Ovary (tissue), 9 donors: ENCODE results near the gene PSME3. TPM values are rescaled to one million over a fixed set of nuclear protein-coding genes. Genes with fewer than 3 reads are reported as not detected.

ENCODE experiments used
- DNase-seq, 5 donors: peaks; one replicate each; pipeline ENCODE4 v3.0.0-alpha.2; 2019 to 2020
- H3K27ac ChIP-seq, 2 donors: fragments of 200-600 bp; one replicate each; pipeline versions ENCODE4 v1.5.1 to v1.8.0; 2019 to 2022
- H3K27me3 ChIP-seq: fragments of 200-600 bp; one replicate; pipeline ENCODE4 v1.8.0; 2022
- H3K36me3 ChIP-seq: fragments of 200-600 bp; sonication (generic); one replicate; pipeline ENCODE4 v1.5.1; 2019
- H3K4me1 ChIP-seq: one replicate; pipeline ENCODE4 v1.8.1; 2013; ENCODE audit warnings: mild to moderate bottlenecking, moderate library complexity; ENCODE audit not compliant: insufficient read depth
- H3K4me3 ChIP-seq: fragments of 200-600 bp; sonication (generic); one replicate; pipeline ENCODE4 v1.5.1; 2017
- H3K9me3 ChIP-seq, 2 donors: fragments of 200-600 bp in 1 of 2; sonication (generic) in 1 of 2; one replicate each; pipeline versions ENCODE4 v1.5.1 to v1.8.1; 2013 to 2019; ENCODE audit warnings: mild to moderate bottlenecking in 1 of 2, moderate library complexity in 1 of 2
- CTCF ChIP-seq, 3 donors: fragments of 450-650 bp in 2 of 3; fragments of 200-600 bp in 1 of 3; IDR thresholded peaks; one replicate each; pipeline versions ENCODE4 v1.5.1 to v1.8.0; 2016 to 2022; ENCODE audit warnings: antibody characterized with exemption in 3 of 3, mild to moderate bottlenecking in 1 of 3
- EP300 ChIP-seq: sonication (generic); formaldehyde crosslinking; IDR thresholded peaks from one replicate; pipeline ENCODE4 v1.6.1; 2017; ENCODE audit warnings: antibody characterized with exemption
- POLR2A ChIP-seq: fragments of 450-650 bp; IDR thresholded peaks from one replicate; pipeline ENCODE4 v1.6.1; 2017; ENCODE audit warnings: antibody characterized with exemption, mild to moderate bottlenecking, moderate library complexity
- WGBS, 3 donors: extraction: QIAGEN DNeasy Blood & Tissue Kit in 1 of 3; methylation state at CpG; one replicate each; pipeline versions ENCODE4 v1.1.5 to v1.1.7; 2013 to 2017; 5-methylcytosine and 5-hydroxymethylcytosine counted together
- intact Hi-C, 4 donors: fragments of 100-400 bp; cut with DNase I; formaldehyde crosslinking; loops; one replicate each; pipeline versions ENCODE4 v1.11.0 to v1.15.1; 2022 to 2023
- polyA plus RNA-seq, 2 donors: library from polyadenylated mRNA; stranded (reverse); fragments of 200-250 nt in 1 of 2; fragments of 350-450 nt in 1 of 2; fragmentation: Illumina TruSeq in 1 of 2; extraction: RNeasy Lipid Tissue Mini Kit (QIAGEN cat#74804) in 1 of 2; gene quantifications; one replicate each; pipeline ENCODE4 v1.2.3, GENCODE V29; 2013 to 2014
- total RNA-seq, 7 donors: library from RNA; depleted of rRNA in 2 of 7; stranded (reverse); fragments of >200 nt in 2 of 7; fragmentation: NEBNext Ultra II Directional in 3 of 7; extraction: Animal tissue kit (Norgen Biotek cat#: 25700) in 3 of 7; gene quantifications; one replicate each; pipeline versions ENCODE4 v1.1.0 to v1.2.4, GENCODE V29; 2016 to 2023
- donor health status: DM: no; HTN: no; CAD: no; lungs with moderate emphysema.
- donor health status: DM: no; HTN: no; CAD: no.
- donor health status: Bipolar disorder and iron deficiency.
- donor health status: DM: yes; HTN: yes; CAD: no.
- donor health status: DM: no; HTN: no; CAD: no.
- donor health status: DM: yes; HTN: yes; CAD: no.

The PSME3 gene
- total and polyA plus RNA-seq, 9 donors: 28.6 to 118 (median 61.9) TPM

DNA sequence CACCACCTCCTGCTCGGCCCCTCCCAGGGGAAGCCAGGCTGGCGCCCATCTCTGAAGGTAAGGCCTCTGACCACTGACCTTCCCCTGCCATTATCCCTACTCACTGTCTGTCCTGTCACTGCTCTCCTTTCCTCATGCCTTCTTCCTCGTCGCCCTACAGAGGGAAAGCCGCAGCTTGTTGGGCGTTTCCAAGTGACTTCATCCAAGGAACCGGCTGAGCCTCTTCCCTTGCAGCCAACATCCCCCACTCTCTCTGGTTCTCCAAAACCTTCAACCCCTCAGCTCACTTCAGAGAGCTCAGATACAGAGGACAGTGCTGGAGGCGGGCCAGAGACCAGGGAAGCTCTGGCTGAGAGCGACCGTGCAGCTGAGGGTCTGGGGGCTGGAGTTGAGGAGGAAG lies 37.7 kb upstream of the PSME3 start:
- no peaks in the 10 kb centered on the region for H3K36me3 ChIP-seq
- H3K27ac ChIP-seq: no peak overlapping the region
- WGBS, 3 donors: 79 to 83% (median 79%) methylated on average over 10 of the region's 10 CpGs

DNA sequence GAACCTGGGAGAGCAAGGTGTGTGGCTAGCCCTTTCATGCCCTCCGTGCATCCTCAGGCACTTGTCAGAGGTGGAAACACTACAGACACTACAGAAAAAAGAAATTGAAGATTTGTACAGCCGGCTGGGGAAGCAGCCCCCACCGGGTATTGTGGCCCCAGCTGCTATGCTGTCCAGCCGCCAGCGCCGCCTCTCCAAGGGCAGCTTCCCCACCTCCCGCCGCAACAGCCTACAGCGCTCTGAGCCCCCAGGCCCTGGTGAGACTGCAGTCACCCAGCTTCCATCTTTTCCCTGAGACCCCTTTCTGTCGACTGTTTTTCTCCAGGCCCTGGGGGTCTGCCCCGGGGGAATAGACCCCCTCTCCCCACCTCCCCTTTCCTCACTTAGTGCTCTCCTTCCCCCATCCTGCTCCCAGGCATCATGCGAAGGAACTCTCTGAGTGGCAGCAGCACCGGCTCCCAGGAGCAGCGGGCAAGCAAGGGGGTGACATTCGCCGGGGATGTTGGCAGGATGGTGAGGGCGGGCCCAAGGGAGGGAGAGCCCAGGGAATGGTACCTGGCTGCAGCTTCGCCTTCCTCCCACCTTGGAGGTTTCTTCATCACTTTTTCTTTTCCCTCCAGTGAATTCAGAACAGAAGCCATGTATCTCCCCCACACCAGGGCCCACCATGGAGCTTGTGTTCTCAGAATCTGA lies 37.0 kb upstream of the PSME3 start:
- H3K4me3 ChIP-seq: no peak overlapping the region
- H3K4me1 ChIP-seq: peaks cover 10% of the 10 kb centered on the region
- H3K27ac ChIP-seq: no peak overlapping the region
- TF ChIP-seq POLR2A: no peak
- TF ChIP-seq EP300: no peak
- TF ChIP-seq CTCF (IDR thresholded peaks at IDR 0.05): no peak
- H3K9me3 ChIP-seq: no peaks in the 10 kb centered on the region
- intact Hi-C loops: no loop called here
- 85 to 91% (median 91%) methylated on average over 18 of the region's 18 CpGs for WGBS, 3 donors
- no peak for DNase-seq
- no peaks in the 10 kb centered on the region for H3K27me3 ChIP-seq
- no peaks in the 10 kb centered on the region for H3K36me3 ChIP-seq

More for the DNA sequence above, 37.7 kb upstream of the PSME3 start:
- Histone ChIP-seq H3K4me3 (no peak overlapping the region), H3K4me1 (peaks cover 10% of the 10 kb centered on the region), H3K27me3 (no peaks in the 10 kb centered on the region), H3K9me3 (no peaks in the 10 kb centered on the region)
- TF ChIP-seq POLR2A (no peak), EP300 (no peak), CTCF (IDR thresholded peaks at IDR 0.05) (no peak)
- intact Hi-C loops: no loop called here
- no peak for DNase-seq

GRCh38 chr17:42797067-42798007 lies 35.9 kb upstream of the PSME3 start:
- intact Hi-C loops: no loop called here

More at GRCh38 chr17:42797067-42798007, 35.9 kb upstream of the PSME3 start:
- 72 to 78% (median 75%) methylated on average over 10 of the region's 10 CpGs for WGBS, 3 donors
- H3K9me3 ChIP-seq: no peaks in the 10 kb centered on the region
- H3K36me3 ChIP-seq: no peaks in the 10 kb centered on the region
- H3K27ac ChIP-seq: no peak overlapping the region
- H3K4me1 ChIP-seq: peaks cover 10% of the 10 kb centered on the region
- TF ChIP-seq CTCF (IDR thresholded peaks at IDR 0.05): no peak
- no peak for TF ChIP-seq EP300
- no peak for TF ChIP-seq POLR2A
- no peaks in the 10 kb centered on the region for H3K27me3 ChIP-seq
- peak overlapping the region; percentile 85 for H3K4me3 ChIP-seq
- no peak for DNase-seq
